H1 (cell line): Measurements from ENCODE around the gene APBB3.

ENCODE experiments used
- ATF2 ChIP-seq: IDR thresholded peaks from 2 replicates; pipeline ENCODE4 v1.6.1; 2012; ENCODE audit warnings: low read length, inconsistent platforms
- E2F6 ChIP-seq: IDR thresholded peaks from 2 replicates; pipeline ENCODE4 v1.6.1; 2012; ENCODE audit warnings: inconsistent platforms
- EGR1 ChIP-seq: IDR thresholded peaks from 2 replicates; pipeline ENCODE4 v1.6.1; 2011; ENCODE audit warnings: low read depth, low read length, borderline replicate concordance
- EZH2 ChIP-seq: fragments of 200-600 bp; sonication (generic); IDR thresholded peaks from 2 replicates; pipeline ENCODE4 v1.7.1; 2012; ENCODE audit warnings: low read depth, mild to moderate bottlenecking, moderate library complexity, low read length, inconsistent platforms; ENCODE audit not compliant: severe bottlenecking
- SUZ12 ChIP-seq: fragments of 200-600 bp; sonication (generic); IDR thresholded peaks from 2 replicates; pipeline ENCODE4 v1.6.1; 2012; ENCODE audit warnings: mild to moderate bottlenecking, inconsistent platforms, low read length, moderate library complexity, mixed read lengths
- ZNF274 ChIP-seq: IDR thresholded peaks from 2 replicates; pipeline ENCODE4 v1.7.0; 2012; ENCODE audit warnings: low read length, borderline replicate concordance; ENCODE audit errors: extremely low read depth

GRCh38 chr5:140591747-140592372, 27.5 kb upstream of the APBB3 start:
- no peak for TF ChIP-seq SUZ12
- TF ChIP-seq E2F6 = no peak
- no peak for TF ChIP-seq ATF2
- no peak for TF ChIP-seq EZH2
- no peak for TF ChIP-seq EGR1
- no peak for TF ChIP-seq ZNF274
